ENCODE data around the gene ZNF664. TPM values are rescaled to one million over a fixed set of nuclear protein-coding genes. Genes with fewer than 3 reads are reported as not detected.

ZNF664 gene
- total and polyA plus RNA-seq, 10 of the 15 experiments (the other 5 are each of a cell fraction or from before 2014, with no cell fraction given), result 1.8 to 65.6 (median 30.8) TPM

DNA sequence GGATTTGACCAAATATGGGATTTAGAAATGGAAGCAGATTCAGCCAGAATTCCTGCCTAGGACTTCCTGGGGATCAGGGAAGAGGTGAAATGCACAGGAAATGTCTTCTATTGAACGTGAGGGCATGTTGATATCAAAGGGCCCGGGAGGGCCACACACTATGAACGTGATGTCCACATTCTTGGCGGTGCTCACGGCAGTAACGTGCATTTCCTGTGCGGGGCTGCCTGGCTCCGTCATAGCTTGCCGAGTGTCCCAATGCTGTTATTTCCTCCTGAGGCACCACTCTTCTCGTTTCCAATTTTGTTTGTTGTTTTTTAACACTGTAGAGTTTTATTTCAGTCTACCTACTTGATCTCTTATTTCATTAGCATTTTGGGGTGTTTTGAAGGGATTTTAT, 67.3 kb downstream of the ZNF664 start:
- ChIA-PET POLR2A (no interaction called here), RAD21 (ENCODE audit: unreplicated experiment) (no interaction called here), CTCF (interaction anchor here (1.3 to 7.7 kb wide), 3 partner anchors 8 to 727 kb away, joined by 3 to 116 read pairs (median 6); no protein-coding TSS in a partner anchor), SMC1A (ENCODE audit: uncharacterized antibody, unreplicated experiment) (interaction anchor here (1.0 kb wide), 1 partner anchor 724 kb away, joined by 3 read pairs; no protein-coding TSS in a partner anchor)
- no peaks in the 10 kb centered on the region; the same call in 1 of the 2 replicates for H4K20me1 ChIP-seq (ENCODE audit: control insufficient read depth, insufficient read depth)
- H3K4me3 ChIP-seq, result no peak overlapping the region
- in situ Hi-C loops (cut with MboI), result loop anchor here (5.0 kb wide), 2 partner anchors 277 to 727 kb away; no protein-coding TSS in a partner anchor
- TF ChIP-seq, protein P1, sequence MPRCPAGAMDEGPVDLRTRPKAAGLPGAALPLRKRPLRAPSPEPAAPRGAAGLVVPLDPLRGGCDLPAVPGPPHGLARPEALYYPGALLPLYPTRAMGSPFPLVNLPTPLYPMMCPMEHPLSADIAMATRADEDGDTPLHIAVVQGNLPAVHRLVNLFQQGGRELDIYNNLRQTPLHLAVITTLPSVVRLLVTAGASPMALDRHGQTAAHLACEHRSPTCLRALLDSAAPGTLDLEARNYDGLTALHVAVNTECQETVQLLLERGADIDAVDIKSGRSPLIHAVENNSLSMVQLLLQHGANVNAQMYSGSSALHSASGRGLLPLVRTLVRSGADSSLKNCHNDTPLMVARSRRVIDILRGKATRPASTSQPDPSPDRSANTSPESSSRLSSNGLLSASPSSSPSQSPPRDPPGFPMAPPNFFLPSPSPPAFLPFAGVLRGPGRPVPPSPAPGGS (IDR thresholded peaks at IDR 0.05; ENCODE audit: borderline replicate concordance, insufficient read depth, low read depth, low read length, poor library complexity, severe bottlenecking), result no peak
- TF ChIP-seq HDAC2 (IDR thresholded peaks at IDR 0.05) (no peak), NR2C1 (IDR thresholded peaks at IDR 0.05) (no peak), POLR2A (IDR thresholded peaks at IDR 0.05; ENCODE audit: low read depth, low read length) (no peak), ZSCAN29 (IDR thresholded peaks at IDR 0.05) (no peak), GABPA (IDR thresholded peaks at IDR 0.05; ENCODE audit: low read depth) (no peak)
- TF ChIP-seq, protein P2, sequence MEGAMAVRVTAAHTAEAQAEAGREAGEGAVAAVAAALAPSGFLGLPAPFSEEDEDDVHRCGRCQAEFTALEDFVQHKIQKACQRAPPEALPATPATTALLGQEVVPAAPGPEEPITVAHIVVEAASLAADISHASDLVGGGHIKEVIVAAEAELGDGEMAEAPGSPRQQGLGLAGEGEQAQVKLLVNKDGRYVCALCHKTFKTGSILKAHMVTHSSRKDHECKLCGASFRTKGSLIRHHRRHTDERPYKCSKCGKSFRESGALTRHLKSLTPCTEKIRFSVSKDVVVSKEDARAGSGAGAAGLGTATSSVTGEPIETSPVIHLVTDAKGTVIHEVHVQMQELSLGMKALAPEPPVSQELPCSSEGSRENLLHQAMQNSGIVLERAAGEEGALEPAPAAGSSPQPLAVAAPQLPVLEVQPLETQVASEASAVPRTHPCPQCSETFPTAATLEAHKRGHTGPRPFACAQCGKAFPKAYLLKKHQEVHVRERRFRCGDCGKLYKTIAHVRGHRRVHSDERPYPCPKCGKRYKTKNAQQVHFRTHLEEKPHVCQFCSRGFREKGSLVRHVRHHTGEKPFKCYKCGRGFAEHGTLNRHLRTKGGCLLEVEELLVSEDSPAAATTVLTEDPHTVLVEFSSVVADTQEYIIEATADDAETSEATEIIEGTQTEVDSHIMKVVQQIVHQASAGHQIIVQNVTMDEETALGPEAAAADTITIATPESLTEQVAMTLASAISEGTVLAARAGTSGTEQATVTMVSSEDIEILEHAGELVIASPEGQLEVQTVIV (IDR thresholded peaks at IDR 0.05; ENCODE audit: borderline replicate concordance, partially characterized antibody), result no peak
- H3K36me3 ChIP-seq (ENCODE audit: control insufficient read depth in 2 of 2, insufficient read depth in 2 of 2, low read length in 1 of 2), result no peaks in the 10 kb centered on the region
- H3K9me3 ChIP-seq (replicated peaks; ENCODE audit: control insufficient read depth, insufficient read depth, low read length), result no peaks in the 10 kb centered on the region
- intact Hi-C loops (cut with micrococcal nuclease; ENCODE audit: unreplicated experiment), result no loop called here
- no peak for DNase-seq (ENCODE audit: low read depth, low spot score)
- WGBS (ENCODE audit: insufficient coverage, insufficient replicate concordance, low lambda C conversion rate, missing lambda C conversion rate), result 45% methylated on average over 10 of the region's 10 CpGs
- no peak overlapping the region for H3K27ac ChIP-seq (ENCODE audit: control insufficient read depth, insufficient read depth)
- no peak overlapping the region for H3K4me2 ChIP-seq (ENCODE audit: control insufficient read depth, insufficient read depth)
- no peak for FAIRE-seq
- no peaks in the 10 kb centered on the region for H3K79me2 ChIP-seq (ENCODE audit: control insufficient read depth, insufficient read depth, low read length)
- H2AFZ ChIP-seq (ENCODE audit: control insufficient read depth, low read depth, low read length), result no peak overlapping the region
- ATAC-seq, result no peak
- no TSS peak for BruUV-seq (replicated peaks)
- H3K9ac ChIP-seq (ENCODE audit: control insufficient read depth, insufficient read depth, low read length), result no peak overlapping the region
- no peaks in the 10 kb centered on the region for H3K27me3 ChIP-seq (replicated peaks in 1 of 2; ENCODE audit: control insufficient read depth in 2 of 2, insufficient read depth in 2 of 2, low read length in 1 of 2)
- no peaks in the 10 kb centered on the region for H3K4me1 ChIP-seq (ENCODE audit: control insufficient read depth, insufficient read depth, low read length)

Measured in GM12878 (cell line).